Tibial artery (tissue), 4 donors: ENCODE measurements around the gene EXOC6.

Experiments
- DNase-seq, 2 donors: peaks; one replicate each; pipeline ENCODE4 v3.0.0-alpha.2; 2019
- H3K27ac ChIP-seq, 2 donors: fragments of 200-600 bp; sonication (generic) in 1 of 2; 1 replicate in 1 of 2; 2 replicates in 1 of 2; pipeline ENCODE4 v1.5.1; 2018 to 2019; ENCODE audit warnings: mild to moderate bottlenecking in 1 of 2
- H3K27me3 ChIP-seq, 2 donors: fragments of 200-600 bp; sonication (generic) in 1 of 2; one replicate each; pipeline versions ENCODE4 v1.5.1 to v1.6.0; 2016 to 2019
- H3K36me3 ChIP-seq, 3 donors: fragments of 200-600 bp; sonication (generic) in 2 of 3; one replicate each; pipeline ENCODE4 v1.5.1; 2016 to 2019; ENCODE audit warnings: mild to moderate bottlenecking in 2 of 3
- H3K4me1 ChIP-seq, 4 donors: fragments of 200-600 bp; sonication (generic) in 2 of 4; 1 replicate in 3 of 4; 2 replicates in 1 of 4; pipeline ENCODE4 v1.5.1; 2016 to 2019
- H3K4me3 ChIP-seq, 2 donors: fragments of 200-600 bp; sonication (generic) in 1 of 2; 1 replicate in 1 of 2; 2 replicates in 1 of 2; pipeline ENCODE4 v1.5.1; 2018 to 2019; ENCODE audit warnings: mild to moderate bottlenecking in 2 of 2
- H3K9me3 ChIP-seq, 3 donors: fragments of 200-600 bp; sonication (generic) in 1 of 3; one replicate each; pipeline ENCODE4 v1.5.1; 2016 to 2019
- intact Hi-C: fragments of 100-400 bp; cut with DNase I; formaldehyde crosslinking; loops from one replicate; pipeline ENCODE4 v1.15.0; 2023; ENCODE audit warnings: low total_unique reads
- TF ChIP-seq, protein P1 (sequence below), 2 experiments: fragments of 200-600 bp in 1 of 2; fragments of 450-650 bp in 1 of 2; IDR thresholded peaks; one replicate each; pipeline ENCODE4 v1.5.1; 2017 to 2019; ENCODE audit warnings: antibody characterized with exemption in 2 of 2, mild to moderate bottlenecking in 1 of 2, moderate library complexity in 1 of 2

The EXOC6 gene

GRCh38 chr10:92989250-92989649 is 140.9 kb downstream of the EXOC6 start:
- Histone ChIP-seq H3K27me3 (no peaks in the 10 kb centered on the region), H3K27ac (no peak overlapping the region), H3K4me3 (no peak overlapping the region), H3K4me1 (peaks cover 0 to 6% (median 0%) of the 10 kb centered on the region in 4 donors), H3K36me3 (no peaks in the 10 kb centered on the region), H3K9me3 (no peaks in the 10 kb centered on the region)
- intact Hi-C loops, result no loop called here
- TF ChIP-seq, protein P1, sequence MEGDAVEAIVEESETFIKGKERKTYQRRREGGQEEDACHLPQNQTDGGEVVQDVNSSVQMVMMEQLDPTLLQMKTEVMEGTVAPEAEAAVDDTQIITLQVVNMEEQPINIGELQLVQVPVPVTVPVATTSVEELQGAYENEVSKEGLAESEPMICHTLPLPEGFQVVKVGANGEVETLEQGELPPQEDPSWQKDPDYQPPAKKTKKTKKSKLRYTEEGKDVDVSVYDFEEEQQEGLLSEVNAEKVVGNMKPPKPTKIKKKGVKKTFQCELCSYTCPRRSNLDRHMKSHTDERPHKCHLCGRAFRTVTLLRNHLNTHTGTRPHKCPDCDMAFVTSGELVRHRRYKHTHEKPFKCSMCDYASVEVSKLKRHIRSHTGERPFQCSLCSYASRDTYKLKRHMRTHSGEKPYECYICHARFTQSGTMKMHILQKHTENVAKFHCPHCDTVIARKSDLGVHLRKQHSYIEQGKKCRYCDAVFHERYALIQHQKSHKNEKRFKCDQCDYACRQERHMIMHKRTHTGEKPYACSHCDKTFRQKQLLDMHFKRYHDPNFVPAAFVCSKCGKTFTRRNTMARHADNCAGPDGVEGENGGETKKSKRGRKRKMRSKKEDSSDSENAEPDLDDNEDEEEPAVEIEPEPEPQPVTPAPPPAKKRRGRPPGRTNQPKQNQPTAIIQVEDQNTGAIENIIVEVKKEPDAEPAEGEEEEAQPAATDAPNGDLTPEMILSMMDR (IDR thresholded peaks at IDR 0.05), result no peak
- DNase-seq, result no peak

GRCh38 chr10:92990615-92991014 is 142.3 kb downstream of the EXOC6 start:
- H3K36me3 ChIP-seq, result no peaks in the 10 kb centered on the region
- no peak overlapping the region for H3K4me3 ChIP-seq
- TF ChIP-seq, protein P1 (IDR thresholded peaks at IDR 0.05), result no peak
- no peaks in the 10 kb centered on the region for H3K9me3 ChIP-seq
- no peak for DNase-seq
- H3K4me1 ChIP-seq, result peaks cover 0 to 6% (median 0%) of the 10 kb centered on the region in 4 donors
- H3K27ac ChIP-seq, result no peak overlapping the region
- H3K27me3 ChIP-seq, result no peaks in the 10 kb centered on the region
- intact Hi-C loops, result no loop called here

GRCh38 chr10:92991513-92991912 is 143.2 kb downstream of the EXOC6 start:
- no peaks in the 10 kb centered on the region for H3K9me3 ChIP-seq
- TF ChIP-seq, protein P1 (IDR thresholded peaks at IDR 0.05), result no peak
- H3K27me3 ChIP-seq, result no peaks in the 10 kb centered on the region
- H3K4me1 ChIP-seq, result peaks cover 0 to 8% (median 0%) of the 10 kb centered on the region in 4 donors
- H3K27ac ChIP-seq, result no peak overlapping the region
- no peaks in the 10 kb centered on the region for H3K36me3 ChIP-seq
- no peak for DNase-seq
- intact Hi-C loops, result no loop called here
- H3K4me3 ChIP-seq, result no peak overlapping the region

DNA sequence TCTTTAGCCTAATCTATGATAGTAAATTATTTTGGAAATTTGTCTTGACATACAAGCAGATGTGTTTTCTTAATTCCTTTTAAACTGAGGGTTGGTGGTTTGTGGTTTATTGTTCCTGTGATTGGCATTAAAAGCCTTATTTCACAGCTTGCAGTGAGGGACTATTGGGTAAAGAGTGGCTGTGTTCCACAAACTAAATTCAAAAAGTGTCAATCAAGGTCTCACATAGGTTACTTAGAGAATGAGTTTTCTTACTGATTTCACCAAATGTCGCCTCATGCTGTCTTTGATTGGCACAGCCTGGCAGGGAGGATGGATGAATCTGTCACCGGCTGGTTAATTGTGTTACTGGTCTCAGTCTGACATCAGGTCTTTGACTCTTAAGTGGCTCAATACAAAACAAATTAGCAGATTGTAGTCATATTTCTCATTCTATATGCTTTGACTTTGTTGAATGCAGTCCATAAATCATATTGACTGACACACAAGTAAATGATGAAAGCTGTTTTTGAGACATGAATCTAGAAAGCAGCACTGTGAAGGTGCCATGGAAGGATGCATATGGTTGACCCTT is 145.5 kb downstream of the EXOC6 start:
- H3K27me3 ChIP-seq, result no peaks in the 10 kb centered on the region
- peaks cover 0 to 29% (median 7%) of the 10 kb centered on the region in 4 donors for H3K4me1 ChIP-seq
- TF ChIP-seq, protein P1 (IDR thresholded peaks at IDR 0.05), result no peak
- no peaks in the 10 kb centered on the region for H3K9me3 ChIP-seq
- no peak overlapping the region for H3K4me3 ChIP-seq
- H3K36me3 ChIP-seq, result no peaks in the 10 kb centered on the region
- H3K27ac ChIP-seq, result no peak overlapping the region
- no peak for DNase-seq
- intact Hi-C loops, result no loop called here

- intact Hi-C loops, result no loop called here
- Histone ChIP-seq H3K4me1 (peaks cover 0 to 33% (median 7%) of the 10 kb centered on the region in 4 donors), H3K4me3 (no peak overlapping the region), H3K9me3 (no peaks in the 10 kb centered on the region), H3K27me3 (no peaks in the 10 kb centered on the region), H3K36me3 (no peaks in the 10 kb centered on the region), H3K27ac (no peak overlapping the region)
- TF ChIP-seq, protein P1 (IDR thresholded peaks at IDR 0.05), result no peak
- no peak for DNase-seq
These were observed 147.2 kb downstream of the EXOC6 start for GRCh38 chr10:92995509-92995908.

- Histone ChIP-seq H3K4me3 (no peak overlapping the region), H3K4me1 (peaks cover 0 to 30% (median 7%) of the 10 kb centered on the region in 4 donors), H3K36me3 (no peaks in the 10 kb centered on the region), H3K9me3 (no peaks in the 10 kb centered on the region), H3K27ac (peak overlapping the region; percentile 10 to 44), H3K27me3 (no peaks in the 10 kb centered on the region)
- intact Hi-C loops, result no loop called here
- TF ChIP-seq, protein P1 (IDR thresholded peaks at IDR 0.05), result no peak
- no peak for DNase-seq
These were observed 149.3 kb downstream of the EXOC6 start for GRCh38 chr10:92997620-92998019.
